Progenitor cell of endocrine pancreas (in vitro differentiated cells): ENCODE measurements around the gene HEG1. TPM values are rescaled to one million over a fixed set of nuclear protein-coding genes. Genes with fewer than 3 reads are reported as not detected.

Experiments
- DNase-seq: peaks from one replicate; pipeline ENCODE4 v3.0.0; 2021; ENCODE audit warnings: low spot score; ENCODE audit not compliant: unreplicated experiment
- H3K27ac Mint-ChIP-seq: 2 replicates; pipeline ENCODE4 v1.8.0; 2021; ENCODE audit warnings: mild to moderate bottlenecking, moderate library complexity, mixed read lengths
- H3K27me3 Mint-ChIP-seq: 2 replicates; pipeline ENCODE4 v1.8.0; 2021; ENCODE audit warnings: mixed read lengths
- H3K36me3 Mint-ChIP-seq: 2 replicates; pipeline ENCODE4 v1.8.0; 2022; ENCODE audit warnings: mixed read lengths; ENCODE audit not compliant: insufficient read depth
- H3K4me1 Mint-ChIP-seq: 2 replicates; pipeline ENCODE4 v1.8.0; 2021; ENCODE audit warnings: low read depth, mixed read lengths
- H3K4me3 Mint-ChIP-seq: 2 replicates; pipeline ENCODE4 v1.8.0; 2021; ENCODE audit warnings: low read depth, mild to moderate bottlenecking, moderate library complexity, mixed read lengths
- H3K9me3 Mint-ChIP-seq: 2 replicates; pipeline ENCODE4 v1.8.0; 2021; ENCODE audit warnings: low read depth, mixed read lengths
- CTCF ChIP-seq: fragments of 200-600 bp; sonication (generic); IDR thresholded peaks from one replicate; pipeline ENCODE4 v1.5.0; 2021; ENCODE audit warnings: antibody characterized with exemption, mild to moderate bottlenecking; ENCODE audit not compliant: unreplicated experiment
- total RNA-seq: library from RNA; stranded (reverse); gene quantifications from 2 replicates; pipeline ENCODE4 v1.2.1, GENCODE V29; 2021

Gene HEG1
- total RNA-seq, 1 donor from 2014 or later: 4.1 TPM

- H3K27me3 Mint-ChIP-seq: no peaks in the 10 kb centered on the region
- TF ChIP-seq CTCF: no peak
- no peaks in the 10 kb centered on the region for H3K9me3 Mint-ChIP-seq
- no peak overlapping the region for H3K27ac Mint-ChIP-seq
- no peaks in the 10 kb centered on the region for H3K36me3 Mint-ChIP-seq
- no peak overlapping the region for H3K4me3 Mint-ChIP-seq
- no peaks in the 10 kb centered on the region for H3K4me1 Mint-ChIP-seq
- DNase-seq: no peak
Measured at GRCh38 chr3:124920718-124921117, 135.1 kb downstream of the HEG1 start.

- Mint-ChIP-seq H3K36me3 (no peaks in the 10 kb centered on the region), H3K4me3 (no peak overlapping the region), H3K4me1 (no peaks in the 10 kb centered on the region), H3K27ac (no peak overlapping the region), H3K27me3 (peaks cover 4% of the 10 kb centered on the region), H3K9me3 (no peaks in the 10 kb centered on the region)
- DNase-seq: no peak
- no peak for TF ChIP-seq CTCF
Measured at GRCh38 chr3:124919756-124920155, 136.0 kb downstream of the HEG1 start.

DNA sequence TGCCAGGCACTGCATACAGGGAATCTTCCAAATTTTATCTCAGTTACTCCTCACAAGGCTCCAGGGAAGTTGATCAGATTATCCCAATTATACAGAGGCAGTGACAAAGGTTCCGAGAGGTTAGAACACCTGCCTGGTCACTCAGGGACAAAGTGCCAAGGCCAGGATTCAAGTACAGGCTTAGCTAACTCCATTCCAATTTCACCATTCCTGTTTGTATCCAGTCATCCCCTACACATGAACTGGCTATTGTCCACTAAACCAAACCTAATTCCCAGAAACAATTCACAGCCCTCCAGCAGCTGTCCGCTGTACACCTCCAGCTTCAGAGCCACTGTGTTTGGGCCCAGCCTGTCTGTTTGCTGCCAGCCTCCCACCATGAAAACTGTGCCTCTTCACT, 137.3 kb downstream of the HEG1 start:
- no peak overlapping the region for H3K4me3 Mint-ChIP-seq
- no peaks in the 10 kb centered on the region for H3K4me1 Mint-ChIP-seq
- no peak for TF ChIP-seq CTCF
- no peaks in the 10 kb centered on the region for H3K36me3 Mint-ChIP-seq
- H3K9me3 Mint-ChIP-seq: no peaks in the 10 kb centered on the region
- no peak overlapping the region for H3K27ac Mint-ChIP-seq
- H3K27me3 Mint-ChIP-seq: peaks cover 4% of the 10 kb centered on the region
- no peak for DNase-seq

DNA sequence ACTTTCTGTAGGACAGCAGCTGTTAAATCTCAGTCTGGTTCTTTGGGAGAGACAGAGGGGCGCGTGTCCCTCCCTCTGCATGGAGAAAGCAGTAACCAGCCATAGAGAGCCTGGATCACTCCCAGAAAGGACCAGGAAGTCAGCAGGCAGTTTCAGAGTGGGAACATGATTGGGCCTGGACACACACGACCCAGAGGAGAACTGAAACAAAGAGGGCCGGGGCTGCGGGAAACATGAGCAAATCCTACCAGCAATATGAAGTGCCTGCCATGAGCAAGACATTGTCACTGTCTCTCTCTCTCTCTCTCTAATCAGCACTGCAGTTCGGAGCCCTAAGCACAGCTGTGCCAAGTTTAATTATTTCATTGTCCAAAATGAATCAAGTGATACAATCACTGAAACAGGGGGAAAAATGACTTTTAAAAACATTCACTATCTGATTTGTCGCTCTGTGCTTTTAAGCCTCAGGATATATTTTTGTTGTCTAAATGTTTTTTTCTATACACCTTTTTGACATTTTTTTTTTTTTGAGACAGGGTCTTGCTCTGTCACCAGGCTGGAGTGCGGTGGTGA, 138.9 kb downstream of the HEG1 start:
- no peaks in the 10 kb centered on the region for H3K4me1 Mint-ChIP-seq
- no peak for DNase-seq
- H3K36me3 Mint-ChIP-seq: no peaks in the 10 kb centered on the region
- no peaks in the 10 kb centered on the region for H3K9me3 Mint-ChIP-seq
- no peak overlapping the region for H3K27ac Mint-ChIP-seq
- H3K4me3 Mint-ChIP-seq: no peak overlapping the region
- peaks cover 6% of the 10 kb centered on the region for H3K27me3 Mint-ChIP-seq
- no peak for TF ChIP-seq CTCF

Other genes starting within 250 kb of the HEG1 start
- 58.8 and 65.4 TPM in 2 replicates for gene ITGB5, start 168.6 kb downstream of the HEG1 start, total RNA-seq
- 0.42 TPM in 1 of 2 replicates, not detected in the other for gene MUC13, start 121.2 kb downstream of the HEG1 start, total RNA-seq
- 9.2 and 10.7 TPM in 2 replicates for gene SLC12A8, start 156.8 kb upstream of the HEG1 start, total RNA-seq